Type B pancreatic cell (in vitro differentiated cells): ENCODE results near the gene SCARB1. TPM values are rescaled to one million over a fixed set of nuclear protein-coding genes. Genes with fewer than 3 reads are reported as not detected.

Experiments used
- DNase-seq: peaks from one replicate; pipeline ENCODE4 v3.0.0; 2021; ENCODE audit warnings: mixed read lengths; ENCODE audit not compliant: unreplicated experiment; ENCODE audit errors: extremely low spot score
- H3K27ac Mint-ChIP-seq: 2 replicates; pipeline ENCODE4 v1.8.0; 2021; ENCODE audit warnings: mild to moderate bottlenecking, mixed read lengths
- H3K27me3 Mint-ChIP-seq: 2 replicates; pipeline ENCODE4 v1.8.0; 2021; ENCODE audit warnings: mixed read lengths
- H3K36me3 Mint-ChIP-seq: 2 replicates; pipeline ENCODE4 v1.8.0; 2021; ENCODE audit warnings: mixed read lengths
- H3K4me1 Mint-ChIP-seq: one replicate; pipeline ENCODE4 v1.8.0; 2021; ENCODE audit warnings: mixed read lengths; ENCODE audit not compliant: unreplicated experiment
- H3K4me3 Mint-ChIP-seq: 2 replicates; pipeline ENCODE4 v1.8.0; 2021; ENCODE audit warnings: mild to moderate bottlenecking, mixed read lengths
- H3K9me3 Mint-ChIP-seq: 2 replicates; pipeline ENCODE4 v1.8.0; 2021; ENCODE audit warnings: mixed read lengths
- CTCF ChIP-seq: fragments of 200-600 bp; sonication (generic); conservative IDR thresholded peaks from 2 replicates; pipeline ENCODE4 v1.5.0; 2021; ENCODE audit warnings: antibody characterized with exemption, mild to moderate bottlenecking
- total RNA-seq: library from RNA; stranded (reverse); gene quantifications from 2 replicates; pipeline ENCODE4 v1.2.1, GENCODE V29; 2021; ENCODE audit warnings: low replicate concordance

SCARB1 gene
- total RNA-seq, 1 donor from 2014 or later, result 23.4 TPM

DNA sequence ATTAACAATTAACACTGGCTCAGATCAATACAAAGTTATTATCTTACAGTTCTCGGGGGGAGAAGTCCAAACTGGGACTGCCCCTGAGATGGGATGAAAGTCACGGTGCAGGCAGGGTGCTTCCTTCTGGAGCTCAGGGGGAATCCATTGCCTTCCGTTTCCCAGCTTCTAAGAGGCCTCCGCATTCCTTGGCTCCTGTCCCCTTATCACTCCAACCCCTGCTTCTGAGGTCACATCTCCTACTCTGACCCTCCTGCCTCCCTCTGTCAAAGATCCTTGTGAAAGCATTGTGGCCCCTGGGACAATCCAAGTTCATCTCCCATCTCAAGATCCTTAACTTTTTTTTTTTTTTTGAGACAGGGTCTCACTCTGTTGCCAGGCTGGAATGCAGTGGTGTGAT lies 30.8 kb downstream of the SCARB1 start:
- Mint-ChIP-seq H3K4me3 (no peak overlapping the region), H3K36me3 (no peaks in the 10 kb centered on the region), H3K27ac (no peak overlapping the region), H3K4me1 (peaks cover 36% of the 10 kb centered on the region), H3K9me3 (peaks cover 4% of the 10 kb centered on the region), H3K27me3 (no peaks in the 10 kb centered on the region)
- no peak for TF ChIP-seq CTCF
- no peak for DNase-seq

- Mint-ChIP-seq H3K4me1 (peaks cover 40% of the 10 kb centered on the region), H3K9me3 (peaks cover 4% of the 10 kb centered on the region), H3K27ac (no peak overlapping the region), H3K36me3 (no peaks in the 10 kb centered on the region), H3K4me3 (no peak overlapping the region), H3K27me3 (no peaks in the 10 kb centered on the region)
- TF ChIP-seq CTCF, result no peak
- no peak for DNase-seq
Measured at GRCh38 chr12:124831590-124831989, 32.1 kb downstream of the SCARB1 start.

DNA sequence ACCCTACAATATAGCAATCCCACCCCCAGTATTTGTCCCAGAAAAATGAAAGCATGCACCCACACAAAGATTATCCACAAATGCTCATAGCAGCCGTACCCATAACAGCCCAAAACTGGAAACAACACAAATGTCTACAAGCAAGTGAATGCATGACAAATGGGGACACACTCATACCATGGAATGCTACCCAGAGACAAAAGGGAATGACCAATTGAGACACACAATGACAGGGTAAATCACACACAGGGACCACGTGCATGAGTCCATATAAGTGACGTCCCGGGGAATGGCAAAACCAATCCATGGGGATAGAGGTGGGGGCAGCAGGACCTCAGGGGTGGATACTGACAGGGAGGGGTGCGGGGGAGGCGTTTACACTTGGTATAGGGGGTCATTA lies 33.4 kb downstream of the SCARB1 start:
- Mint-ChIP-seq H3K9me3 (peaks cover 4% of the 10 kb centered on the region), H3K27me3 (no peaks in the 10 kb centered on the region), H3K4me3 (no peak overlapping the region), H3K27ac (no peak overlapping the region), H3K36me3 (no peaks in the 10 kb centered on the region), H3K4me1 (peaks cover 44% of the 10 kb centered on the region)
- no peak for TF ChIP-seq CTCF
- DNase-seq, result no peak

GRCh38 chr12:124829708-124830304 lies 33.9 kb downstream of the SCARB1 start:
- Mint-ChIP-seq H3K36me3 (no peaks in the 10 kb centered on the region), H3K9me3 (peaks cover 4% of the 10 kb centered on the region), H3K4me1 (peaks cover 44% of the 10 kb centered on the region), H3K27ac (peak overlapping the region; percentile 74), H3K4me3 (no peak overlapping the region), H3K27me3 (no peaks in the 10 kb centered on the region)
- no peak for TF ChIP-seq CTCF
- no peak for DNase-seq

DNA sequence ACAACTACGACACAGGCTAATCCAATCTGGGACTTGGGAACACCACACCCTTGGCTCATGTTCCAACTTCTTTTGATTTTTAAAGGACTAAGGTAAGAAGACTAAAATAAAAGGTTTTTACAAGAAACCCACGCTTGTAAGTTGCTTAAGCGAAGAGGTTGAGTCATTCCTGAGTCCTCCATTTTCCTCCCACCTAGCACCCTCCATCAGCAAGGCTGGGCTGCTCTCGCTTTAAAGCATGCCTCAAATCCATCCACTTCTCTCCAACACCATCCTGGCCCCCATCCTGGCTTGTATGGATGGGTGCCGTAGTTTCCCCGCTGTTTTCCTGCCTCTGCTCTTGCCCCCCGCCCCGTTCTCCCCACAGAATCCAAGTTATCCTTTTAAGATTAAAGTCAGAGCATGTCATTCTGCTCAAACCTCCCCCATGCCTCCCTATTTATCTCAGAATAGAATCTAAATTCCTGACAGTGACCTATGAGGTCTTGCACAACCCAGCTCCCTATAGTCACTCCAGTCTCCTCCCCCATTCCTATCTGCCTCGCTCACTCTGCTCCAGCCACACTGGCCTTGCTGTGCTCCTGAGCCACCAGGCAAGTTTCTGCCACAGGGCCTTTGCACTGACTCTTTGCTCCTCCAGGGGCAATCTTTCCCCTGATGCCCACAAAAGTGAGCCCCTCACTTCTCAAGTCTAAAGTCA lies 34.5 kb downstream of the SCARB1 start:
- peaks cover 44% of the 10 kb centered on the region for H3K4me1 Mint-ChIP-seq
- H3K4me3 Mint-ChIP-seq, result no peak overlapping the region
- H3K36me3 Mint-ChIP-seq, result no peaks in the 10 kb centered on the region
- TF ChIP-seq CTCF, result no peak
- H3K27me3 Mint-ChIP-seq, result no peaks in the 10 kb centered on the region
- no peak for DNase-seq
- peak overlapping the region; percentile 74 for H3K27ac Mint-ChIP-seq
- H3K9me3 Mint-ChIP-seq, result peaks cover 4% of the 10 kb centered on the region
